GM20000 (cell line): ENCODE measurements around the gene MLXIPL.
A peak's percentile ranks its signal among the peaks of the same experiment; 100 is the strongest.

Experiments
- DNase-seq: peaks from one replicate; pipeline ENCODE4 v3.0.0; 2012; ENCODE audit warnings: low spot score
- TF ChIP-seq, protein P1 (sequence below): IDR thresholded peaks from 2 replicates; pipeline ENCODE4 v1.5.1; 2012; ENCODE audit warnings: mild to moderate bottlenecking, control low read depth; ENCODE audit errors: extremely low read depth, missing control alignments

Gene MLXIPL

DNA sequence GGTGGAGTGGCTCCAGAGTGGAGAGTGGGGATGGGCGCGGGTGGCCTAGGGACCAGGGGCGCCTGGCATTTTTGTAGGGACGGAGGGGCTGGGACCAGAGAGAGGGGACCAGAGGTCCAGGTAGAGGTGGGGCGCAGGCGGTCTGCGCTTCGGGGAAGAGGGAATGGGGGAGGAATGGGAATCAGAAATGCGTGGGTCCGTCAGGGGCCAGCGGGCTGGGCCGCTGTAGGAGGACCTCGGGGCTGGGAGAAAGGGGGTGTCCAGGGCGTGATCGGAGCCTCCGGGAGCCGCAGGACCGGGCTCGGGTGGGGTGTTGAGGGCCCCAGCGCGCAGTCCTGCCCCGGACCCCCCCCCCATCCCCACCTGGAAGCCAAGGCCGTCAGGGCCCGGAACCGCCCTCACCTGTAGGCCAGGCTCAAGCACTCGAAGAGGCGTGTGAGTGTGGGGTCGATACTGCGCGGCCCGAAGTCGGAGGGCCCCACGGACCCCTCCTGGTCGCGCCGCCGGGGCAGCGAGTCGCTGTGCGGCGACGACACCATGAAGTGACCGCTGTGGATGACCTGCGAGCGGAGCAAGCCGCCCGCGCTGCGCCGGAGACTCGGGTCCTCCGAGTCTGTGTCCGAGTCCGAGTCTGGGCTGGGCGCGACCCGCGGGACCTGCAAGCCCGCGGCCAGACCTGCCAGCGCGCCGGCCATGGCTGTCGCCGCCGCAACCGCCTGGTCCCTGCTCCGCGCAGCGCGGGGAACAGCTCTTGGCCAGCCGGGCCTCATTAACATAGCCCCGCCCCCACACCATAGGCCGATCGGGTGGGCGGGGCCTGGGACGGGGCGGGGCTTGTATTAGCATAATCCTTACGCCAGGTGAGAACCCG is at the start of gene MLXIPL:
Gene MLXIPL, minus strand, starts transcription at position 725 of the 871 bp plus-strand sequence. Its CDS starts 30 bp downstream, at position 695.
- peak; percentile 71 for DNase-seq
- TF ChIP-seq, protein P1, sequence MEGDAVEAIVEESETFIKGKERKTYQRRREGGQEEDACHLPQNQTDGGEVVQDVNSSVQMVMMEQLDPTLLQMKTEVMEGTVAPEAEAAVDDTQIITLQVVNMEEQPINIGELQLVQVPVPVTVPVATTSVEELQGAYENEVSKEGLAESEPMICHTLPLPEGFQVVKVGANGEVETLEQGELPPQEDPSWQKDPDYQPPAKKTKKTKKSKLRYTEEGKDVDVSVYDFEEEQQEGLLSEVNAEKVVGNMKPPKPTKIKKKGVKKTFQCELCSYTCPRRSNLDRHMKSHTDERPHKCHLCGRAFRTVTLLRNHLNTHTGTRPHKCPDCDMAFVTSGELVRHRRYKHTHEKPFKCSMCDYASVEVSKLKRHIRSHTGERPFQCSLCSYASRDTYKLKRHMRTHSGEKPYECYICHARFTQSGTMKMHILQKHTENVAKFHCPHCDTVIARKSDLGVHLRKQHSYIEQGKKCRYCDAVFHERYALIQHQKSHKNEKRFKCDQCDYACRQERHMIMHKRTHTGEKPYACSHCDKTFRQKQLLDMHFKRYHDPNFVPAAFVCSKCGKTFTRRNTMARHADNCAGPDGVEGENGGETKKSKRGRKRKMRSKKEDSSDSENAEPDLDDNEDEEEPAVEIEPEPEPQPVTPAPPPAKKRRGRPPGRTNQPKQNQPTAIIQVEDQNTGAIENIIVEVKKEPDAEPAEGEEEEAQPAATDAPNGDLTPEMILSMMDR: no peak

GRCh38 chr7:73671857-73672445 is 47.6 kb upstream of the MLXIPL start:
- no peak for DNase-seq
- TF ChIP-seq, protein P1: no peak

DNA sequence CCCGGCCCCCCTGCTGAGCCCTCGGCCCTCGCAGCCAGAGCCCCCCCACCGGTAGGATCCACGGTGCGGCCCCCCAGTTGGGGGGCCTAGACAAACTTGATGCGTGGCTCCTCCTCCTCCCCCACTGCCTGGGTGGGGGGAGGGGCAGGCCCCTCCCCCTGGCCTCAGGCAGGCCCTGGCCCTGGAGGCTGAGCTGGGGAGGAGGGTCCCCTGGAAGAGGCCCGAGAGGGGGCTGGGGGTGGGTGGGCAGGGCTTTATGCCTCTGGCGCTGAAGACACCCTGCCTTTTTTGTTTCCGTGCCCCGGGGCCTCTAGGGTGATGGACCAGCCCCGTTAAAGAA is 47.0 kb upstream of the MLXIPL start:
- TF ChIP-seq, protein P1: no peak
- no peak for DNase-seq

GRCh38 chr7:73669858-73670385 is 45.6 kb upstream of the MLXIPL start:
- TF ChIP-seq, protein P1: no peak
- DNase-seq: no peak

DNA sequence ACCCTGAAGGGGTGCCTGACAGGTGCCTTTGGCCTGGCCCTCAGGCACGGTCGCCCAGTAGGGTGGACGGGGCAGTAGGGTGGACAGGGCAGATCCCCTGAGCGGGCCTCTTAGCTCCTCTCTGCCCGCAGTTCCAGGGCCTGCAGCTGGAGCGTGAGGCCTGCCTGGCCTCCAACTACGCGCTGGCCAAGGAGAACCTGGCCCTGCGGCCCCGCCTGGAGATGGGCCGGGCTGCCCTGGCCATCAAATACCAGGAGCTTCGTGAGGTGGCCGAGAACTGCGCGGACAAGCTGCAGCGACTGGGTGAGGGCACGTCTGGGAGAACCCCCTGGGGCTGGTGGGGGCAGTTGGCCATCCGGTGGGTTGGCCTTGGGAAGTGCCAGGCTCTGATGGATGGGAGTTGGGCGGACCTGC is 45.0 kb upstream of the MLXIPL start:
- TF ChIP-seq, protein P1: no peak
- DNase-seq: peak; percentile 24

GRCh38 chr7:73668886-73669230 is 44.5 kb upstream of the MLXIPL start:
- peak; percentile 42 for DNase-seq
- TF ChIP-seq, protein P1: no peak
